ENCODE data around the gene GOLGA2.

- no peak for TF ChIP-seq CTCF (IDR thresholded peaks at IDR 0.05)
- no peak for TF ChIP-seq EZH2 (IDR thresholded peaks at IDR 0.05; ENCODE audit: borderline replicate concordance, insufficient read depth, low read depth, low read length, poor library complexity, severe bottlenecking)
Measured at GRCh38 chr9:128317629-128318028, 41.8 kb upstream of the GOLGA2 start.
